Parathyroid adenoma (tissue), 2 donors: ENCODE measurements around the gene ZNF334.

Source experiments
- H2AFZ ChIP-seq: fragments of 300-600 bp; sonication (generic); one replicate; pipeline ENCODE4 v1.7.0; 2017; ENCODE audit warnings: antibody characterized with exemption, mild to moderate bottlenecking
- H3K27ac ChIP-seq: fragments of 300-600 bp; sonication (generic); one replicate; pipeline ENCODE4 v1.7.0; 2017
- H3K27me3 ChIP-seq: fragments of 300-600 bp; sonication (generic); one replicate; pipeline ENCODE4 v1.7.0; 2017; ENCODE audit warnings: low read length; ENCODE audit not compliant: control insufficient read depth, insufficient read depth
- H3K36me3 ChIP-seq: fragments of 300-600 bp; sonication (generic); one replicate; pipeline ENCODE4 v1.7.0; 2017; ENCODE audit warnings: low read length; ENCODE audit not compliant: control insufficient read depth, insufficient read depth
- H3K4me1 ChIP-seq: fragments of 300-600 bp; sonication (generic); one replicate; pipeline ENCODE4 v1.7.0; 2017; ENCODE audit warnings: control low read depth
- H3K4me2 ChIP-seq: fragments of 300-600 bp; sonication (generic); one replicate; pipeline ENCODE4 v1.7.0; 2017; ENCODE audit warnings: low read length
- H3K4me3 ChIP-seq: fragments of 300-600 bp; sonication (generic); one replicate; pipeline ENCODE4 v1.7.0; 2017; ENCODE audit warnings: low read depth, low read length
- H3K79me2 ChIP-seq: fragments of 300-600 bp; sonication (generic); one replicate; pipeline ENCODE4 v1.7.0; 2017; ENCODE audit warnings: control low read depth
- H3K9ac ChIP-seq: fragments of 300-600 bp; sonication (generic); one replicate; pipeline ENCODE4 v1.7.0; 2017; ENCODE audit warnings: mild to moderate bottlenecking
- H3K9me3 ChIP-seq: fragments of 300-600 bp; sonication (generic); one replicate; pipeline ENCODE4 v1.7.0; 2017; ENCODE audit warnings: low read length; ENCODE audit not compliant: control insufficient read depth
- TF ChIP-seq, protein P1 (sequence below): fragments of 300-600 bp; sonication (generic); IDR thresholded peaks from one replicate; pipeline ENCODE4 v1.7.0; 2017; ENCODE audit warnings: antibody characterized with exemption, mild to moderate bottlenecking
- donor health status: primary hyperparathyroidism.

Gene ZNF334

GRCh38 chr20:46507760-46508407 is 5.5 kb downstream of the ZNF334 start:
- Histone ChIP-seq H3K9me3 (no peaks in the 10 kb centered on the region), H3K4me1 (no peaks in the 10 kb centered on the region), H3K79me2 (no peaks in the 10 kb centered on the region), H3K27me3 (no peaks in the 10 kb centered on the region), H3K27ac (no peak overlapping the region), H2AFZ (no peak overlapping the region), H3K9ac (no peak overlapping the region), H3K4me2 (no peak overlapping the region), H3K4me3 (no peak overlapping the region), H3K36me3 (no peaks in the 10 kb centered on the region)
- TF ChIP-seq, protein P1, sequence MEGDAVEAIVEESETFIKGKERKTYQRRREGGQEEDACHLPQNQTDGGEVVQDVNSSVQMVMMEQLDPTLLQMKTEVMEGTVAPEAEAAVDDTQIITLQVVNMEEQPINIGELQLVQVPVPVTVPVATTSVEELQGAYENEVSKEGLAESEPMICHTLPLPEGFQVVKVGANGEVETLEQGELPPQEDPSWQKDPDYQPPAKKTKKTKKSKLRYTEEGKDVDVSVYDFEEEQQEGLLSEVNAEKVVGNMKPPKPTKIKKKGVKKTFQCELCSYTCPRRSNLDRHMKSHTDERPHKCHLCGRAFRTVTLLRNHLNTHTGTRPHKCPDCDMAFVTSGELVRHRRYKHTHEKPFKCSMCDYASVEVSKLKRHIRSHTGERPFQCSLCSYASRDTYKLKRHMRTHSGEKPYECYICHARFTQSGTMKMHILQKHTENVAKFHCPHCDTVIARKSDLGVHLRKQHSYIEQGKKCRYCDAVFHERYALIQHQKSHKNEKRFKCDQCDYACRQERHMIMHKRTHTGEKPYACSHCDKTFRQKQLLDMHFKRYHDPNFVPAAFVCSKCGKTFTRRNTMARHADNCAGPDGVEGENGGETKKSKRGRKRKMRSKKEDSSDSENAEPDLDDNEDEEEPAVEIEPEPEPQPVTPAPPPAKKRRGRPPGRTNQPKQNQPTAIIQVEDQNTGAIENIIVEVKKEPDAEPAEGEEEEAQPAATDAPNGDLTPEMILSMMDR, result no peak

GRCh38 chr20:46505506-46505905 is 7.9 kb downstream of the ZNF334 start:
- H3K4me3 ChIP-seq, result no peak overlapping the region
- no peak overlapping the region for H3K9ac ChIP-seq
- TF ChIP-seq, protein P1, result no peak
- no peak overlapping the region for H3K27ac ChIP-seq
- no peaks in the 10 kb centered on the region for H3K36me3 ChIP-seq
- no peak overlapping the region for H3K4me2 ChIP-seq
- H3K79me2 ChIP-seq, result no peaks in the 10 kb centered on the region
- H3K27me3 ChIP-seq, result no peaks in the 10 kb centered on the region
- no peaks in the 10 kb centered on the region for H3K4me1 ChIP-seq
- H3K9me3 ChIP-seq, result peaks cover 6% of the 10 kb centered on the region
- no peak overlapping the region for H2AFZ ChIP-seq

DNA sequence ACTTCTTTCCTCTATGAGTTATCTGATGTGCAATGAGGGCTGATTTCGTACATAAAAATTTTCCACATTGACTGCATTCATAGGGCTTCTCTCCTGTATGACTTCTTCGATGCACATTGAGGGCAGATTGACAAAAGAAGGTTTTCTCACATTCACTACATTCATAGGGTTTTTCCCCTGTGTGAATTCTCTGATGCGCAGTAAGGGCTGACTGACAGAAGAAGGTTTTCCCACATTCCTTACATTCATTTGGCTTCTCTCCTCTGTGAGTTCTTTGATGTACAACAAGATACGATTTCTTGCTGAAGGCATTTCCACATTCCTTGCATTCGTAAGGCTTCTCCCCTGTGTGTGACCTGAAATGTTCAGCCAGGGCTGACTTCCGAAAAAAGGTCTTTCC is 11.4 kb downstream of the ZNF334 start:
- Histone ChIP-seq H3K4me3 (no peak overlapping the region), H3K36me3 (no peaks in the 10 kb centered on the region), H3K79me2 (no peaks in the 10 kb centered on the region), H3K27ac (no peak overlapping the region), H3K4me1 (no peaks in the 10 kb centered on the region), H3K4me2 (no peak overlapping the region), H3K9ac (no peak overlapping the region), H3K9me3 (peaks cover 6% of the 10 kb centered on the region), H2AFZ (no peak overlapping the region), H3K27me3 (no peaks in the 10 kb centered on the region)
- TF ChIP-seq, protein P1, result no peak

DNA sequence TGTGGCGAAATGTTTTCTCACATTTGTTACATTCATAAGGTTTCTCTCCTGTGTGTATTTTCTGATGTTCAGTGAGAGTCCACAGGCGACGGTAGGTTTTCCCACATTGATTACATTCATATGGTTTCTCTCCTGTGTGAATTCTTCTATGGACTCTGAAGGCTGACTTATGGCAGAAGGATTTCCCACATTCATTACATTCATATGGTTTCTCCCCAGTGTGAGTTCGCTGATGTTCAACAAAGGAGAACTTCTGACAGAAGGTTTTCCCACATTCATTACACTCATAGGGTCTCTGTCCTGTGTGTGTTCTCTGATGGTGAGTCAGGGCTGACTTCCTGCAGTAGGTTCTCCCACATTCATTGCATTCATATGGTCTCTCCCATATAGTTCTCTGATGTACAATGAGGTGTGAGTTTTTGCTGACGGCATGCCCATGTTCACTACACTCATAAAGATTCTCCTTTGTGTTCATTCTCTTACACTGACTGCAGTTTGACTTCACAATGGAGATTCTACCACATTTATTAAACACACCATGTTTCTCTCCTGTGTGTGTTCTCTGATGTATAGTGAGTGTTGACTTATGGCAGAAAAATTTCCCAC is 11.9 kb downstream of the ZNF334 start:
- H3K9me3 ChIP-seq, result peaks cover 6% of the 10 kb centered on the region
- no peaks in the 10 kb centered on the region for H3K4me1 ChIP-seq
- H3K4me2 ChIP-seq, result no peak overlapping the region
- no peak overlapping the region for H2AFZ ChIP-seq
- H3K79me2 ChIP-seq, result no peaks in the 10 kb centered on the region
- no peak overlapping the region for H3K9ac ChIP-seq
- H3K4me3 ChIP-seq, result no peak overlapping the region
- H3K27me3 ChIP-seq, result no peaks in the 10 kb centered on the region
- TF ChIP-seq, protein P1, result no peak
- no peaks in the 10 kb centered on the region for H3K36me3 ChIP-seq
- no peak overlapping the region for H3K27ac ChIP-seq

- no peak overlapping the region for H3K4me3 ChIP-seq
- H3K27me3 ChIP-seq, result no peaks in the 10 kb centered on the region
- H2AFZ ChIP-seq, result no peak overlapping the region
- H3K36me3 ChIP-seq, result no peaks in the 10 kb centered on the region
- H3K9ac ChIP-seq, result no peak overlapping the region
- TF ChIP-seq, protein P1, result no peak
- no peaks in the 10 kb centered on the region for H3K79me2 ChIP-seq
- H3K27ac ChIP-seq, result no peak overlapping the region
- no peaks in the 10 kb centered on the region for H3K4me1 ChIP-seq
- H3K9me3 ChIP-seq, result no peaks in the 10 kb centered on the region
- no peak overlapping the region for H3K4me2 ChIP-seq
These were observed 19.3 kb downstream of the ZNF334 start for GRCh38 chr20:46494077-46494476.
